Stimulated activated CD8-positive, alpha-beta memory T cell treated with anti-CD3 and anti-CD28 coated beads, Interleukin-7, amount 100 ng/mL, for 4 hours (primary cell): ENCODE measurements around the gene PARK7.
"Not testable (repeated sequence)": the region's sequence is repeated elsewhere in the genome, so short reads cannot be mapped to it uniquely, and the experiment has no call there.

Source experiments
- DNase-seq, 2 donors: peaks; one replicate each; pipeline ENCODE4 v3.0.0-alpha.2; 2020; ENCODE audit warnings: low read depth in 2 of 2

The PARK7 gene

GRCh38 chr1:7961216-7962013, at the start of gene PARK7:
TSS of gene PARK7 (plus strand) at chr1:7961711. CDS start at chr1:7962786, 1,075 bp downstream.
- peak; percentile 99 to 100 for DNase-seq

GRCh38 chr1:7912145-7912544, 49.4 kb upstream of the PARK7 start:
- DNase-seq, result no peak

- no peak for DNase-seq
These were observed 48.6 kb upstream of the PARK7 start for GRCh38 chr1:7912743-7913557.

GRCh38 chr1:7915826-7916500, 45.5 kb upstream of the PARK7 start:
- DNase-seq, result peak; percentile 61 to 73

GRCh38 chr1:7916501-7916830, 45.0 kb upstream of the PARK7 start:
- DNase-seq, result no peak

- DNase-seq, result not testable (repeated sequence)
These were observed 43.5 kb upstream of the PARK7 start for GRCh38 chr1:7917971-7918370.

GRCh38 chr1:7919880-7920279, 41.6 kb upstream of the PARK7 start:
- no peak for DNase-seq

- DNase-seq, result no peak
These were observed 39.7 kb upstream of the PARK7 start for GRCh38 chr1:7921796-7922195.

GRCh38 chr1:7922301-7922700, 39.2 kb upstream of the PARK7 start:
- DNase-seq, result no peak

- DNase-seq, result not testable (repeated sequence)
These were observed 34.5 kb upstream of the PARK7 start for GRCh38 chr1:7927061-7927460.

- DNase-seq, result no peak
These were observed 33.3 kb upstream of the PARK7 start for GRCh38 chr1:7928247-7928646.

GRCh38 chr1:7929637-7930036, 31.9 kb upstream of the PARK7 start:
- DNase-seq, result no peak

- no peak for DNase-seq
These were observed 30.7 kb upstream of the PARK7 start for GRCh38 chr1:7930645-7931445.

- no peak for DNase-seq
These were observed 30.1 kb upstream of the PARK7 start for GRCh38 chr1:7931446-7931812.

GRCh38 chr1:7932524-7933138, 28.9 kb upstream of the PARK7 start:
- DNase-seq, result no peak

- no peak for DNase-seq
These were observed 23.4 kb upstream of the PARK7 start for GRCh38 chr1:7938070-7938469.

GRCh38 chr1:7940034-7940433, 21.5 kb upstream of the PARK7 start:
- no peak for DNase-seq

- peak; percentile 86 for DNase-seq
These were observed 20.6 kb upstream of the PARK7 start, which contains the start of gene TNFRSF9 for GRCh38 chr1:7940745-7941436. TSS of gene TNFRSF9 (minus strand) at chr1:7940839. CDS start at chr1:7939994, 845 bp downstream.

GRCh38 chr1:7941437-7941793, 20.1 kb upstream of the PARK7 start:
- DNase-seq, result no peak

- DNase-seq, result peak in 1 of 2 donors; percentile 45
These were observed 19.1 kb upstream of the PARK7 start for GRCh38 chr1:7942214-7942921.
